ENCODE results near the gene RRM1. TPM values are rescaled to one million over a fixed set of nuclear protein-coding genes. Genes with fewer than 3 reads are reported as not detected.

The RRM1 gene
- polyA plus RNA-seq, 1 donor (not counting 4 experiments of a cell fraction or from before 2014, with no cell fraction given) = 65.6 TPM

DNA sequence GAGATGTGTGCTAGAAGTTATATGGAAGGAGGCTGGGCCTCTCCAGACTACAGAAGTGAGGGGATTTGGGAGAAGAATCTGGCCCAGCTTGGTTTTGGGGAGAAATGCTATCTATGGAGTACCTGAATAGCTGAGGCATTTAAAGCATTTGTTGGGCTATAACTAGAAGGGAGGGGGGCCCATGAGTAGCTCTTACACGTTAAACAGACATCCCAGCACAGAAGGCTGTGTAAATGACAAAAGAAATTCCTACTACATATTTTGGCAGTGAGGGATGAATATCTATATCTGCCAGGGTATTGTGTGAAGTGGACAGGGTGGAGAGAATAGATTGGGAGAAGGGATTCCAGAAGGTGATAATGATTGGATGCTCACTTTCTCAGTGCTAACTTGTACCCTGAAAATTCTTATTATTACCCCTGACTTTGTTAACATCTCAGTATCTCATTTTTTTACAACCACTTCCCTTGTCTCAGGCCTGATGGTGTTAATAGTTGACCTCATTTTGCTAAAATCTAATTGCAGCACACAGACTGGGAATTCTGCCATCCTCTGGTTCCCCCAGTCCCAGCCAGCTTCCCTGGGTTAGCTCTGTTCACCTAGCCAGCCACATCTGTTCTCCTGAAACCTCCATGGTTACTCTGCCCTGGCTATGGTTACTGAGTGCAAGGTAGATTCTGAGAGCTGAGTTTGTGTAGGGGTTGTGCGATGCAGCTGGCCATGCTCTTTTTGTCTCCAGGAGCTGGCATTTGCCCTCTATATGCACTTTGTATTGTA, 28.8 kb upstream of the RRM1 start:
- no peaks in the 10 kb centered on the region for H3K9me3 ChIP-seq (ENCODE audit: control insufficient read depth, low read depth, low read length)
- H3K79me2 ChIP-seq (ENCODE audit: control insufficient read depth, insufficient read depth, low read length) = no peaks in the 10 kb centered on the region
- no peak overlapping the region for H3K4me2 ChIP-seq (ENCODE audit: control insufficient read depth, extremely low read depth, insufficient read depth, low read depth, low read length)
- no peaks in the 10 kb centered on the region for H3K9me1 ChIP-seq (ENCODE audit: control insufficient read depth, extremely low read depth, insufficient read depth, low read length)
- TF ChIP-seq EZH2 (IDR thresholded peaks at IDR 0.05; ENCODE audit: low read length) = no peak
- TF ChIP-seq, protein P1, sequence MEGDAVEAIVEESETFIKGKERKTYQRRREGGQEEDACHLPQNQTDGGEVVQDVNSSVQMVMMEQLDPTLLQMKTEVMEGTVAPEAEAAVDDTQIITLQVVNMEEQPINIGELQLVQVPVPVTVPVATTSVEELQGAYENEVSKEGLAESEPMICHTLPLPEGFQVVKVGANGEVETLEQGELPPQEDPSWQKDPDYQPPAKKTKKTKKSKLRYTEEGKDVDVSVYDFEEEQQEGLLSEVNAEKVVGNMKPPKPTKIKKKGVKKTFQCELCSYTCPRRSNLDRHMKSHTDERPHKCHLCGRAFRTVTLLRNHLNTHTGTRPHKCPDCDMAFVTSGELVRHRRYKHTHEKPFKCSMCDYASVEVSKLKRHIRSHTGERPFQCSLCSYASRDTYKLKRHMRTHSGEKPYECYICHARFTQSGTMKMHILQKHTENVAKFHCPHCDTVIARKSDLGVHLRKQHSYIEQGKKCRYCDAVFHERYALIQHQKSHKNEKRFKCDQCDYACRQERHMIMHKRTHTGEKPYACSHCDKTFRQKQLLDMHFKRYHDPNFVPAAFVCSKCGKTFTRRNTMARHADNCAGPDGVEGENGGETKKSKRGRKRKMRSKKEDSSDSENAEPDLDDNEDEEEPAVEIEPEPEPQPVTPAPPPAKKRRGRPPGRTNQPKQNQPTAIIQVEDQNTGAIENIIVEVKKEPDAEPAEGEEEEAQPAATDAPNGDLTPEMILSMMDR (optimal IDR thresholded peaks at IDR 0.05 in 1 of 3, IDR thresholded peaks at IDR 0.05 in 1 of 3, conservative IDR thresholded peaks at IDR 0.05 in 1 of 3; ENCODE audit: extremely low read depth in 1 of 3, insufficient read depth in 2 of 3, low read length in 3 of 3) = no peak
- no peak for DNase-seq (ENCODE audit: low read depth, low spot score)
- H3K4me3 ChIP-seq (ENCODE audit: control insufficient read depth in 2 of 3, extremely low read depth in 1 of 3, insufficient read depth in 2 of 3, low read depth in 1 of 3, low read length in 3 of 3) = no peak overlapping the region
- H3K27ac ChIP-seq (ENCODE audit: control insufficient read depth, insufficient read depth, low read length) = no peak overlapping the region
- H3K36me3 ChIP-seq (ENCODE audit: control insufficient read depth in 2 of 2, extremely low read depth in 1 of 2, insufficient read depth in 2 of 2, low read length in 2 of 2) = peaks cover 0 to 2% of the 10 kb centered on the region in 2 experiments
- no peaks in the 10 kb centered on the region for H3K27me3 ChIP-seq (ENCODE audit: control insufficient read depth, extremely low read depth, insufficient read depth, low read length)
- H4K20me1 ChIP-seq (ENCODE audit: control insufficient read depth, extremely low read depth, insufficient read depth, low read length) = no peaks in the 10 kb centered on the region
- no peaks in the 10 kb centered on the region for H3K4me1 ChIP-seq (ENCODE audit: control insufficient read depth, extremely low read depth, insufficient read depth, low read length)
- dilution Hi-C loops (cut with MboI; ENCODE audit: extremely low pct_ligation_motif_present, low sequenced_read_pairs) = loop anchor here (25.0 kb wide), 2 partner anchors 103 to 203 kb away; partner anchors contain the start of gene STIM1
- FAIRE-seq = no peak
- H3K9ac ChIP-seq (ENCODE audit: control insufficient read depth, extremely low read depth, insufficient read depth, low read length) = no peak overlapping the region
- H2AFZ ChIP-seq (ENCODE audit: control insufficient read depth, low read length) = no peak overlapping the region

GRCh38 chr11:4066910-4067309, 27.7 kb upstream of the RRM1 start:
- Histone ChIP-seq H3K27me3 (ENCODE audit: control insufficient read depth, extremely low read depth, insufficient read depth, low read length) (no peaks in the 10 kb centered on the region), H3K27ac (ENCODE audit: control insufficient read depth, insufficient read depth, low read length) (no peak overlapping the region), H3K36me3 (ENCODE audit: control insufficient read depth in 2 of 2, extremely low read depth in 1 of 2, insufficient read depth in 2 of 2, low read length in 2 of 2) (peaks cover 0 to 2% of the 10 kb centered on the region in 2 experiments), H3K4me1 (ENCODE audit: control insufficient read depth, extremely low read depth, insufficient read depth, low read length) (no peaks in the 10 kb centered on the region), H3K9me3 (ENCODE audit: control insufficient read depth, low read depth, low read length) (no peaks in the 10 kb centered on the region), H2AFZ (ENCODE audit: control insufficient read depth, low read length) (no peak overlapping the region), H3K4me3 (ENCODE audit: control insufficient read depth in 2 of 3, extremely low read depth in 1 of 3, insufficient read depth in 2 of 3, low read depth in 1 of 3, low read length in 3 of 3) (no peak overlapping the region), H3K4me2 (ENCODE audit: control insufficient read depth, extremely low read depth, insufficient read depth, low read depth, low read length) (no peak overlapping the region), H4K20me1 (ENCODE audit: control insufficient read depth, extremely low read depth, insufficient read depth, low read length) (no peaks in the 10 kb centered on the region), H3K9me1 (ENCODE audit: control insufficient read depth, extremely low read depth, insufficient read depth, low read length) (no peaks in the 10 kb centered on the region), H3K9ac (ENCODE audit: control insufficient read depth, extremely low read depth, insufficient read depth, low read length) (no peak overlapping the region), H3K79me2 (ENCODE audit: control insufficient read depth, insufficient read depth, low read length) (no peaks in the 10 kb centered on the region)
- no peak for DNase-seq (ENCODE audit: low read depth, low spot score)
- TF ChIP-seq, protein P1 (optimal IDR thresholded peaks at IDR 0.05 in 1 of 3, IDR thresholded peaks at IDR 0.05 in 1 of 3, conservative IDR thresholded peaks at IDR 0.05 in 1 of 3; ENCODE audit: extremely low read depth in 1 of 3, insufficient read depth in 2 of 3, low read length in 3 of 3) = no peak
- TF ChIP-seq EZH2 (IDR thresholded peaks at IDR 0.05; ENCODE audit: low read length) = no peak
- dilution Hi-C loops (cut with MboI; ENCODE audit: extremely low pct_ligation_motif_present, low sequenced_read_pairs) = loop anchor here (25.0 kb wide), 2 partner anchors 105 to 205 kb away; partner anchors contain the start of gene STIM1
- no peak for FAIRE-seq

Data from keratinocyte (primary cell).